NCI-H446 treated with DMSO at 0.1 percent for 48 hours (cell line): ENCODE measurements around the gene SLC30A1.
"Not testable (repeated sequence)": the region's sequence is repeated elsewhere in the genome, so short reads cannot be mapped to it uniquely, and the experiment has no call there.

ENCODE experiments used
- DNase-seq: peaks from one replicate; lab custom pipeline; 2025; lab: John Stamatoyannopoulos, UW

Gene SLC30A1, protein sequence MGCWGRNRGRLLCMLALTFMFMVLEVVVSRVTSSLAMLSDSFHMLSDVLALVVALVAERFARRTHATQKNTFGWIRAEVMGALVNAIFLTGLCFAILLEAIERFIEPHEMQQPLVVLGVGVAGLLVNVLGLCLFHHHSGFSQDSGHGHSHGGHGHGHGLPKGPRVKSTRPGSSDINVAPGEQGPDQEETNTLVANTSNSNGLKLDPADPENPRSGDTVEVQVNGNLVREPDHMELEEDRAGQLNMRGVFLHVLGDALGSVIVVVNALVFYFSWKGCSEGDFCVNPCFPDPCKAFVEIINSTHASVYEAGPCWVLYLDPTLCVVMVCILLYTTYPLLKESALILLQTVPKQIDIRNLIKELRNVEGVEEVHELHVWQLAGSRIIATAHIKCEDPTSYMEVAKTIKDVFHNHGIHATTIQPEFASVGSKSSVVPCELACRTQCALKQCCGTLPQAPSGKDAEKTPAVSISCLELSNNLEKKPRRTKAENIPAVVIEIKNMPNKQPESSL

DNA sequence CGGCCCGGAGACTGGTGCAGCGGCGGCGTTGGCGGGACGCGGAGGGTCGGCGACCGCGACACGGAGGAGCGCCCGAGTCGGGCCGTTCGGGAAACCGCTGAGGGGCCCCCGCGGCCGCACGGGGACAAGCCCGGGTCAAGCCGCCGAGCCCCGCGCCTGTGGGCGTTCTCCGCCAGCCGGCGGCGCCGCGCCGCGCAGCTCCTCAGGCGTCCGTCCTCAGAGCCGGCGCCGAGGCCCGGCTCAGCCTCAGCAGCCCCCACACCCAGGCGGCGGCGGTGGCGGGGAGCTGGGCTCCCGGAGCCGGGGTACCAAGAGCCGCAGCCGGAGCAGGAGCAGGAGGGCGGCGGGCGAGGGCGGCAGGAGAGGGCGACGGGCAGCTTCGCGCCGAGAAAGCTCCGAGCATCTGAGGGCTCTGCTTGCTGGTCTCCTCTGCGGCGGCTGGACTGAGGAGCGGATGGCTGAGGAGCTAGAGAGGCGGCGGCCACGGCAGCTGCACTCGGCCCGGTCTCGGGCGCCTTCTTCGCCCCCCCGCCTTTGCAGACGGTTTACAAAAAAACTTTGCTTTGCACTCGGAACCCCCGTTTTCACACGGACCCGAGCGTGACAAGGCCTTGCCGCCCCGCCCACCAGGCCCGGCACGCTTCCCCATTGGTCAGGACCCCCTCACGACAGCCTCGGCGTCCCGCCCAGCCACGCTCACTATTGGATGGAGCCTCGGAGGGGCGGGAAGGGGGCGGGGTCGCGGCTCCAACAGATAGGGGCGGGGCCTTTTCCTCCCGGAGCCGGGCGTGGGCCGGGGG lies at the start of gene SLC30A1:
Gene SLC30A1, minus strand, starts transcription at position 522 of the 800 bp plus-strand sequence. CDS start 549 bp downstream, outside the sequence.
- DNase-seq: peak; percentile 97

DNA sequence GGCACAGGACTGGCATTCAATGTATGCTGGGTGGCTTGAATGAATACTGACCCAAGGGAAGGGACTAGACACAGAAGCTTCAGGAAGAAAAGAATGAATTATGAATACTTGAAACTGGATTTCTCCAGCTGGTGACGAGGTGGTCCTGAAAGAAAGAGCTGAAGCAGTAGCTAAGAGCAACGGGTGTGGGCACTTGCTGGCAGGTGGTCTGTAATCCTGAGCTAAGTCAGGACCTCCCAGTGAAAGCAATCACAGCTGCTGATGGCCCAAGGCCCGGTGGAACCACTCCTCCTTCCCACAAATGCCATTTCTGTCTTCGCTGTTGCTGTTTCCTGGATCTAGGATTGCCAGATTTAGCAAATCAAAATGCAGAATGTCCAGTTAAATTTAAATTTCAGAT lies 49.5 kb upstream of the SLC30A1 start:
- DNase-seq: no peak

DNA sequence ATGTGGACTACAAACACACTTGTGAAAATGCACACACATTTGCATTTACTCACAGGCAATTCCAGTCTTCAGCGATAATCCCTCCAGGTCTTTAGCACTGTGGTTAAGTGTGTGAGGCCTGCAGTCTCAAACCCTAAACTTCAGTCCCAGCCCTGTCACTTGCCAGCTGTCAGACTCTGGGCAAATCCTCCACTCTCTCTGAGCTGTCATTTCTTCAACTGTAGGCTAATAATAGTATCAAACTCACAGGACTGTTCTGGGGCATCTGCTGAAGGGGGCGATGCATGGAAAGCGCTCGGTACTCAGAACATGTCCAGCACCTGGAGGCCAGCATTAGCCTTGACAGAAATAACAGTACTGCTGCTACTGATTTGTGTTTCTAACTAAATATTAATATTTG lies 48.3 kb upstream of the SLC30A1 start:
- DNase-seq: no peak

DNA sequence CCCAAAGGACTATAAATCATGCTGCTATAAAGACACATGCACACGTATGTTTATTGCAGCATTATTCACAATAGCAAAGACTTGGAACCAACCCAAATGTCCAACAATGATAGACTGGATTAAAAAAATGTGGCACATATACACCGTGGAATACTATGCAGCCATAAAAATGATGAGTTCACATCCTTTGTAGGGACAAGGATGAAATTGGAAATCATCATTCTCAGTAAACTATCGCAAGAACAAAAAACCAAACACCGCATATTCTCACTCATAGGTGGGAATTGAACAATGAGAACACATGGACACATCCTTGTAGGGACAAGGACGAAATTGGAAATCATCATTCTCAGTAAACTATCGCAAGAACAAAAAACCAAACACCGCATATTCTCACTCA lies 46.9 kb upstream of the SLC30A1 start:
- DNase-seq: not testable (repeated sequence)

DNA sequence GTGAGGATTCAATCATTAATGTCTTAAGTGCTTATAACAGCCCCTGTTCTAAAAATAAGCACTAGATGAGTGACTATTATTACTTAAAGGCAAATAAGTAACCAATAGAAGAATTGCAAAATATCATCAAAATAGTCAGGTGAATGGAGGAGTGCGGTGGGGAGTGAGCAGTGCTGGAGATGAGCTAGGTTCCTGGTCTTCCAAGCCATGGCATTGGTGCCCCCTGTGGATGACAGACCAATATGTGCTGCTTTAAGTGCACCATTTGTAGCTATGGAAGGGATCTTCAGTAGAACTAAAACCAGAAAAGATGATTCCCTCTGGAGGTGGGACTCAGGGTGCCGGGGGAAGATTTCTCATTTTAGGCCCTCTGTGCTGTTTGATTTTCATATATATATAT lies 46.1 kb upstream of the SLC30A1 start:
- DNase-seq: no peak

DNA sequence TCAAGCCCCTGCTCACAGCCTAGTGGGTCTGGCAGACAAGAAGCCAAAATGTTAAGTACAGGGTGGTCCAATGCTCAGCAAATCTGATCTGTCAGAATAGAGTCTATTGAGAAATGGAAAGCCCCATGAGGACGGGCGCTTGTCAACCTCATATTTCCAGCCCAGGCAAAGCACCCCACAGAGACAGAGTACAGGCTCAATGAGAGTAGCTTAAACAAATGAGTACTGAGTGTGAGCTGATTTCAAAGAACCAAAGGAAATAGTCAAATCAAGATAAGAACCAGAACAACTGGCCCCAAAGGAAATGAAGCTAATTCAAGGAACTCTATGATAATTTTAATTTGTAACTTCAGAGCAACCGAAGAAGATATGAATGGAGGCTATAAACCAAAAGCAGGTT lies 44.6 kb upstream of the SLC30A1 start:
- no peak for DNase-seq

DNA sequence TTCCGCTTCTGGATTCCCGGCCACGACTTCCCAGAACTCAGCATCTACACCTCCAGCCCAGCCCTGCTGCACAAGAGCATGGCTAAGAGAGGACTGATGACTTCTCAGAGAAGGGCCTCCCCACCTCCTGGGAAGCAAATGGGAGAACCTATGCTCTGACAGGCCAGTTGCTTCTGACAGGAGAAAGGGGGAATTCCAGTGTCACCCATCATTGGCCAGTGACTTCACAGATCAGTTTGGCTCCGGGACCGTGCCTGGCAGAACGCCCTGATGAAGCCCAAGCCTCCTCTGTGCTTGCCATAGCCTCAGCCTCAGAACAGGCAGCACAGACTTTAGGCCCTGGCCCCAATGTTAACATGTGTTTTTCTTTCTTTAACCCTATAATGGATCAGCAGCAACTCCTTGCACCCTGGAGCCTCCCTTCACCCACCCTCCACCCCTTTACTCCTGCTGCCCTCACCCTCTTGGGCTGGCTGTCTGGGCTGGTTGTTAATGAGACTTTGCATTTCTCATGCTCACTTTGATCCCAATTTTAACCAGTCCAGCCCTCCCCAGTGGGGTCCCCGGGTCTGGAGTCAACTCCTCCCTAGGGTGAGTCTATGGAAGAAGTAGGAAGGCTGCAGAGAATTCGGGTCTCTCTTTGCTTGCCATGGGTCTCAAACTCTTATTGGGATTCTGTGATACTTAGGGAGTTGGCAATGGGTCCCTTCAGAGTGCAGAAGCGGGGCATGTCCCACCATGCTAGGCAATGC lies 42.7 kb upstream of the SLC30A1 start:
- DNase-seq: no peak

DNA sequence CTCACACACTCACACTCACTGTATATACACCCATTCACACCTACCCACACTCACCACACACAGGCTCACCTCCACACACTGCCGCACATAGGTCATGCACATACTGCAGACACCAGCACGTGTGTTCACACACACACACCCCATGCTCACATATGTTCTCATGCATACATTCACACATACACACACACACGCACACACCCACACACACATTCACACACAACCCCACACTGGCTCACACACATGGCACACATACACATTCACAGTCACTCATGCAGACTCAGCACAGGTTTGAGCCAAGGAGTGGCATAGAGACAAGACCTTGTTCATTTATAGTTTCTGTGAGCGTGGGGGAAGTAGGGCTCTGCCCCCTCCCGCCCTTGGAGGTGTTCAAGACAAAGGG lies 41.1 kb upstream of the SLC30A1 start:
- DNase-seq: no peak

DNA sequence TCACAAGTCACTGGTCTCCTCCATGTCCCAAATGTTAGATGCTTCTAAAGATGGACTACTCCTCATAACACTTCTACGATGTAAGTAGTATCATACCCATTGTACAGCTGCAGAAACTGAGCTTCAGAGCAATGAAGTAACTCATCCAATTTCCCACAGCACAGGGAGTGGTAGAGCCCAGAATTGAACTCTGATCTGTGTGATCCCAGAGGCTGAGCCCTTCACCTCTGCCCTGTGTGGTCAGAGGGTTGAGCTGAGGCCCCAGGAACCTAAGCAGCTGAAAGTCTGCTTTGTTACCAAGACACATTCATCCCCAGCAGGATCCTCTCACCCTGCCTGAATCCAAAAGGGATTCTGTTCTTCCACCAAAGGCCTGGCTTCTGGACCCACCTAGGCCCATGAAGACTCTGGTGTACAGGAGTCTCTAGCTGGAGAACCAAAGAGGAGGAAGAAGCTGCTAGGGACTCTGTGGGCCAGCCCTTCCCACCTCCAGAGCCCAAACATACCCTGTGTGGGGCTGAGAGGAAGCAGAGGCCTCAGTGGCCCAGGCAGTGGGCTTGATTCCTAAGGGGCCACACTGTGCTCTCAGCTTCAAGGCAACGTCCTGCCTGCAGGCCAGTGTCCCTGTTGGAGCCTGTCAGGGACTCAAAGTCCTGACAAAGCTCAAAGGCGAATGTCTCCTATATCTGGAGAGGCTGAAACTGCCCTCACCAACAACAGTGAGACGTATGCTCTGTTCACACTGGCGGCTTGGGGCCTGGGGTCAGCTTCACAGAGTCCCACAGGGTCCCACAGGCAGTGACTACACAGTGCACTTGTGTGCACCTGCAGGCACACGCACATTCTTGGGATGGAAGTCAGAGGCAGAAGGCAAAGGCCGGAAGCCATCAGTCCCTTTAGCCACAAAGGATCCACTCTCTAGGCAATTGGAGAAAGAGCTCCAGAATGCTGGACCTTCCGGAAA lies 40.4 kb upstream of the SLC30A1 start:
- DNase-seq: no peak

DNA sequence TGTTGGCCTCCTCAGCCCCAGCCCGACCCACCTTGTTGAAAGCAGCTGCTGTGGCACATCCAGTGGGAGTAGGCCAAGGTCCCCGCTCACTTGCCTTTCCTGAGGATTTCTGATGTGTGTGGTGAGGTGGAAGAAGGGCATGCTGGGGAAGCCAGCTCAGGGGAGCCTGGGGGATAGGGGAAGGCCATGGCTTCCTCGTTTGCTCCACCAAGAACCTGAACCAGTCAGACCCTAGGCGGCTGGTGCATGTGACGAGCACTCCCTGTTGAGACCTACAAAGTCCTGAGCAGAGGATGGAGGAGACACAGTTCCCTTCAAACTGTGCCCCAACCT lies 38.0 kb upstream of the SLC30A1 start:
- no peak for DNase-seq

DNA sequence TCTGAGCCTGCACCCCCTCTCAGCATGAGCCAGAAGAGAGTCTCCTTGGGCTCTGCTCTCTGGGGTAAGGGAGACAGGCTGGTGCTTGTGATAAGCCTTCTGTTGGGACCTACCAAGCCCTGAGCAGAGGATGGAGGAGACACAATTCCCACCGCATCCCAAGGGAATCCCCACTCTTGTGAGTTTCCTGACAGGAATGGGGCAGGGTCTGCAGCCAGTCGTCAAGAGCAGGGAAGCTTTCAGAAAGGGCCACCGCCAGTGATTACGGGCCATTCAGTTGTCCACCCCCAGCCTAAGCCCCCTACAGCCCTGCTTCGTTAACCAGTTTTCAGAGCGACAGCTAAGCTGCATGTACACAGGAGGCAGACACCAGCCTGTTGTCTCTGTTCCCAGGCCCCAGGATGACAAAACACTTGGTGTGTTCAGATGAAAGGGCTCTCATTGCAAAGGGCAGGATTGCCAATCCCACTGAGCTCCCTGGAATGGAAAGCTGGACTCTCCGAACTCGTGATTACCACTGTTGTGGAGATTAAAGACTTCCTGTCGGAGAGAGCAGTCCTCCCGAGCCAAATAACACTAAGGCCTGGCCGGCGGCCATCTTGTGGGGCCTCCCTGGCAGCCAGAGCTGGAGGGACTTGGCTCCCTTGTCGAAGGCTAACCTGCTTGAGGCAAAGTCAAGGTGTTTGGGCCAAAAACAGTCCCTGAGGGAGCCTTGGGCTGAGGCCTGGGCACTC lies 37.4 kb upstream of the SLC30A1 start:
- peak; percentile 83 for DNase-seq

DNA sequence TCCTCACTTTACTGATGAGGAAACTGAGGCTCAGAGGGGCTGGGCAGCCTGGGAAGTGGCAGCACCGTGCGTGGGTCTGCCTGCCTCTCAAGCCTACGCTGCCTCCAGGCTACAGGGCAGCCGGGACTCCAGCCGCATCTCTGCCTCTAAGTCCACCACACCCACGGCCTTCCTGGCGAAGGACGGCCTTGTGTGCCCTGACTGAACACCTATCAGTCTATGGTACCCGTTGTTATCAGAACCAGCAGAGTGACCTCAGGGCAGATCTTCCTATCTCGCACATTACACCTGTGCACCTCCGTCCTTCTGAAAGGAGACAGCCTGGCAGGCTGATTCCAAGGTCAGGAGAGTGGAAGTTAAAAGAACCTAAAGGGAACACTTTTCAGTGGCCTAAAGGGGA lies 35.7 kb upstream of the SLC30A1 start:
- no peak for DNase-seq

DNA sequence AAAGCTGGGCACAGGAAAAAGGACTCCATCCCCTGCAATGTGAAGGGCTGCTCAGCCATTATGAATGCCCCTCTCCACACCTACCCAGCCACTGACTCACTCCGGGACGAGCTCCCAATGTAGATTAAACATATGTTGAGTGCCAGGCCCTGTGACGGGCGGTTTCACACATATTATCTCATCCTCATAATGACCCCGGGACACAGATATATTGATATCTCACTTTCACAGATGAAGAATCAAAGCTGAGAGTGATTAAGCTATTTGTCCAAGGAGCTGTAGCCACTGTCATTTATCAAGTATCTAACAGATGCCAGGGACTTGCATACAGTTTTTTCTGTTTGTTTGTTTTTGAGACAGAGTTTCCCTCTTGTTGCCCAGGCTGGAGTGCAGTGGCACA lies 35.0 kb upstream of the SLC30A1 start:
- DNase-seq: no peak

DNA sequence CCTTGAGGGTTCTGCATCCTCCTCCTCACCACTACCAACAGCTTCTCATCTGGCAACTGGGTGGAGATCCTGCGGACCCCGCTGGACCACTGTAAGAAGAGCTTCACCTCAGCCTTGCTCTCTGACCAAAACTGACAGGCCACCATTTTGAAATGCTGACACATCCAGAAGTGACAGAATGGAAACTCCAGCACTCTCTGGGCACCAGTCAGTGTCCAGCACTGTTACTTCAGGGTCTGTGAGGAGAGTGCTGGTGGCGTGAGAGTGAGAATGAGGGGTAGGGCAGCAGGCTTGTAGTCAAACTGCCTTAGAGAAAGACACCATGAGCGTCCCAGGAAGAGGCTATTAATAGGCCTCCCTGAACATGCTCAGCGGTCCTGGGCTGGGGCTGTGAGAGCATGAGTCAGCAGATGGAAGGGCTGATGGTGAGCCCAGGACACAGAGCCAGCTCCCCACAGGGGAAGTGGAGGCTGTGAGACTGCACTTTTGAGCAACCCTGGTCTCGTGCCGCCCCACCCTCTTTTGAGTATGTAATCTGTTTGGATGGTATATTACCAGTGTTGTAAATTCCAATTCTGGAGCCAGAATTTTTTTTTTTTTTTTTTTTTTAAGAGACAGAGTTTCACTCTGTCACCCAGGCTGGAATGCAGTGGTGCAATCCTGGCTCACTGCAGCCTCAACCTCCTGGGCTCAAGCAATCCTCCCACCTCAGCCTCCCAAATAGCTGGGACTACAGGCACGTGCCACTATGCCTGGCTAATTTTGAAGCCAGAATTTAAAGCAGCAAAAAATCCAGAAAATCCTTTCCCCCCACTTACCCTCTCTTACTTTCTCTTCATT lies 34.4 kb upstream of the SLC30A1 start:
- no peak for DNase-seq

DNA sequence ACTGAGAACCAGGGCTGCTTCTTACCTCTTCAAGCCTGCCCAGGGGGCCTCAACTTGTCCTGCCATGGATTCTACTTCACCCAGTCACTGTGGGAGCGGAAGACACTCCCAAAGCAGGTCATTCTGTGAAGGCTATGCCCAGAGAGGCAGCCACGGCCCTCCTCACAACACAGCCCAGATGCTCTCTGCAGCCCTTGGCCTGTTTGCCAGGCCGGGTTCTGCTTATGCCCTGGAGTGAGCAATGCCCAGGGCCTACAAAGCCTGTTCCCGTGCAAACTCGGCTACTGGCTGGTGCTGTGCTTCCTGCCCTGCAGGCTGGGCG lies 33.8 kb upstream of the SLC30A1 start:
- no peak for DNase-seq

DNA sequence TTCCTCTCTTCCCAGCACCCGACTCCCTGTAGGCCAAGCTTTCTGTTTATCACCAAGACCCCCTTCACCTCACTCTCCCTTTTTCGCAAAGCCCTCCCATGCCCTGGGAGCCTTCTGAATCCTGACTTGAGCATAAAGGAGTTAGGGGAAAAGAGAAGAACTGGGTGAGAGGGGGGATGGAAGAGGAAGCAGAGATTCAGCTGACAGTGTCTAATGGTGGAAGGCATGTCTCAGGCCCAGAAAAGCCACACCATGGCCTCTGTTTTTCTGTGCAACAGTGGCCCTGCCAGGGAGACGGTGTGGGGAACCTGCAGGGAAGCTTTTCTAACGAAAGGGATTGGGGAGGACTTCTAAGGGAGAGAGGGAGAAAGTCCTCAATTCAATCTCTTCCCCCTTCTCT lies 32.9 kb upstream of the SLC30A1 start:
- no peak for DNase-seq

DNA sequence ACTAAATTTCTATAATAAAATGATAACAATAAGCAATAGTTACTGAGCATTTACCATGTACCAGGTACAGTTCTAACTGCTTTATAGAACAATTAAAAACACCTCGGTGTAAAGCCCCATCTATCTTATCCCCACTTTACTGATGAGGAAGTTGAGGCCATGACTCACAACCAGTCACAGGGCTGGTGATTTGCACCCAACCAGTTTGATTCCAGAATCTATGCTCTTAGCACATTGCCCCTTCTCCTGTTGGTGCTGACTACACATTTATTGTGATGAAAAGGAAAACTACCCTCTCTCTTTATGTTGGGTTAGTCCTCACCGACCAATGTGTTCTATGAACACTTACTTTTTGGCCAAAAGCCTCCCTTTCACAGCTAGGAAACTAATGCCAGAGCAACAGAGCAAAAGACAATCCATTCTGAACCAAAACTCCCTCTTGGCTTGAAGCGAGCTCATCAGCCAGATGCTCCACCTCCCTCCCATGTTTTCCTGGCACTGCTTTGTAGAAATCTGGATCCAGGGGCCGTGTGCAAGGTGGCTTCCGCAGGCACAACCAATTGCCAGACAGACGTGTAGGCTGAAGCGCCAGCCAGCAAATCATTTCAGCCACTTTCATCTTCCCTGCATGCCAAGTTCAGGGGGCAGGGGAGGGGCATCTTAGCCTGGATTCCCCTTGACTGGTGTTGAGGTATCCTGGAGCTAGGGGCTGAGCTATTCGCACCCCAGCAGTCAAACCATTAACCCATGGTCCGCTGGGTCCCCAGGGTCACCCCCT lies 32.0 kb upstream of the SLC30A1 start:
- DNase-seq: peak; percentile 98

DNA sequence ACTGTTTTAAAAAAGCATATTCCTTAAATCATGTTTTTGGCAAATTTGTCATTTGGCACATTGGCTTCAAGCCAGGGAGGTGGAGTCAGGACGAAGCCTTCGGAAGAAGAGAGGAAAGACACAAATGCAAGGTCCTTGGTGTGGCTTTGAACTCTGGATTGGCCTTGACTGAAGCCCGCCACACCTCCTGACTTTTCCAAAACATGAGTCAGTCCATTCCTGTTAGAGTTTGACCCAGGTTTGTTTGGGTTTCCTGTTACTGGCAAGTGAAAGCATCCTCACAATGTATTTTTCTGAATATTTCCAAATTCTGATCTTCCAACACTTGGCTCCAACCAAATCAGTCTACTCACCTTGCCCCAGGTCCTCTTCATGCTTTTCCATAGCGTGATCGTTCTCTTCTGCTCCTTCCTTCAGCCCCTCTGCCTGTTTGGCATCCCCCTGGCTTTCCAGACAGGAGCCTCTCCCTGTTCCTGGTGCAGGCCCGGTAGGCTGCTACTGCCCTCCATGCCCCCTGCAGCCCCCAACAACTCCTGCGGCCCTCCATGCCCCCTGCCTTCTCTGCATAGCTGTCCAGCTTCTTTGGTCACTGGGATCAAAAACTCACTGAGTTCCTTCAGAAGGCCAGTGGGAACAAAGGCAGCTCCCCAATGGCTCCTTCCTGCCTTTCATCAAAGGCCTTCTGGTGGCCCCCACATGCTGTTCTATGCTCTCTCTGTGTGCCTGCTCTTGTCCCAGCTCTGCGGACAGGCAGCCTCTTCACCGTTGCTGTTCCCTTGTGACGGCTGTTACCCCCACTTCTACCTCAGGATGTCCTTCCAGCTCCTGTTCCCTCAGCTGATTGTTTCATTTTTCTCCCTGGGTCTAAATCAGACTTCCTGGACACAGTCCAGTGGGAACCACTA lies 30.4 kb upstream of the SLC30A1 start:
- DNase-seq: no peak
